Left lung (tissue), 10 donors: ENCODE measurements around the gene P2RX5. TPM values are rescaled to one million over a fixed set of nuclear protein-coding genes. Genes with fewer than 3 reads are reported as not detected.

Experiments used
- ATAC-seq: fragments of 200-7000 bp; cut with Tn5 transposase; one replicate; pipeline ENCODE4 v1.9.1; 2020; ENCODE audit warnings: moderate library complexity
- DNase-seq, 4 donors: peaks; one replicate each; pipeline ENCODE4 v3.0.0-alpha.2; 2013 to 2020
- H3K27ac ChIP-seq, 2 donors: fragments of 200-600 bp; sonication (generic) in 1 of 2; one replicate each; pipeline versions ENCODE4 v1.5.0 to v1.8.0; 2020 to 2021
- H3K27me3 ChIP-seq, 2 donors: fragments of 200-600 bp; sonication (generic) in 1 of 2; one replicate each; pipeline versions ENCODE4 v1.5.0 to v1.8.0; 2020 to 2021
- H3K36me3 ChIP-seq, 2 donors: fragments of 200-600 bp; sonication (generic) in 1 of 2; one replicate each; pipeline versions ENCODE4 v1.5.0 to v1.8.0; 2020 to 2021
- H3K4me1 ChIP-seq, 2 donors: fragments of 200-600 bp; one replicate each; pipeline ENCODE4 v1.8.0; 2021
- H3K4me3 ChIP-seq, 2 donors: fragments of 200-600 bp; sonication (generic) in 1 of 2; one replicate each; pipeline versions ENCODE4 v1.5.0 to v1.8.0; 2020 to 2021; ENCODE audit warnings: mild to moderate bottlenecking in 1 of 2
- H3K9me3 ChIP-seq, 2 donors: fragments of 200-600 bp; sonication (generic) in 1 of 2; one replicate each; pipeline versions ENCODE4 v1.5.0 to v1.8.0; 2020 to 2021
- intact Hi-C, 2 donors: fragments of 100-400 bp; cut with DNase I; formaldehyde crosslinking; loops; one replicate each; pipeline versions ENCODE4 v1.11.2 to v1.14.2; 2022
- polyA plus RNA-seq, 6 donors: library from polyadenylated mRNA; unstranded; fragments of 120-200 nt; gene quantifications; one replicate each; pipeline ENCODE4 v1.2.1, GENCODE V29; 2013; ENCODE audit not compliant: insufficient read length in 6 of 6
- total RNA-seq, 2 donors: library from RNA; stranded (reverse); fragmentation: NEBNext Ultra II Directional; extraction: Animal tissue kit (Norgen Biotek cat#: 25700); gene quantifications; one replicate each; pipeline ENCODE4 v1.2.1, GENCODE V29; 2021
- TF ChIP-seq, protein P1 (sequence below), 2 donors: fragments of 200-600 bp; sonication (generic) in 1 of 2; IDR thresholded peaks; one replicate each; pipeline versions ENCODE4 v1.5.0 to v1.8.0; 2021; ENCODE audit warnings: antibody characterized with exemption in 2 of 2
- donor health status: DM: no; HTN: yes; CAD: no.
- donor health status: DM: no; HTN: no; CAD: no.

The P2RX5 gene
- total and polyA plus RNA-seq, 8 donors: 0.16 to 2.1 (median 0.37) TPM

DNA sequence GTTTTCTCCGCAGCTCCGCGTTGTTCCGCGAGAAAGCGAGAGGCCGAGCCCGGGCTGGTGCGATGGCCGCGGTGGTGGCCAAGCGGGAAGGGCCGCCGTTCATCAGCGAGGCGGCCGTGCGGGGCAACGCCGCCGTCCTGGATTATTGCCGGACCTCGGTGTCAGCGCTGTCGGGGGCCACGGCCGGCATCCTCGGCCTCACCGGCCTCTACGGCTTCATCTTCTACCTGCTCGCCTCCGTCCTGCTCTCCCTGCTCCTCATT is 26.9 kb downstream of the P2RX5 start:
- H3K4me3 ChIP-seq: peak overlapping the region; percentile 98 to 99
- no peaks in the 10 kb centered on the region for H3K9me3 ChIP-seq
- H3K27me3 ChIP-seq: no peaks in the 10 kb centered on the region
- no peak for ATAC-seq
- TF ChIP-seq, protein P1, sequence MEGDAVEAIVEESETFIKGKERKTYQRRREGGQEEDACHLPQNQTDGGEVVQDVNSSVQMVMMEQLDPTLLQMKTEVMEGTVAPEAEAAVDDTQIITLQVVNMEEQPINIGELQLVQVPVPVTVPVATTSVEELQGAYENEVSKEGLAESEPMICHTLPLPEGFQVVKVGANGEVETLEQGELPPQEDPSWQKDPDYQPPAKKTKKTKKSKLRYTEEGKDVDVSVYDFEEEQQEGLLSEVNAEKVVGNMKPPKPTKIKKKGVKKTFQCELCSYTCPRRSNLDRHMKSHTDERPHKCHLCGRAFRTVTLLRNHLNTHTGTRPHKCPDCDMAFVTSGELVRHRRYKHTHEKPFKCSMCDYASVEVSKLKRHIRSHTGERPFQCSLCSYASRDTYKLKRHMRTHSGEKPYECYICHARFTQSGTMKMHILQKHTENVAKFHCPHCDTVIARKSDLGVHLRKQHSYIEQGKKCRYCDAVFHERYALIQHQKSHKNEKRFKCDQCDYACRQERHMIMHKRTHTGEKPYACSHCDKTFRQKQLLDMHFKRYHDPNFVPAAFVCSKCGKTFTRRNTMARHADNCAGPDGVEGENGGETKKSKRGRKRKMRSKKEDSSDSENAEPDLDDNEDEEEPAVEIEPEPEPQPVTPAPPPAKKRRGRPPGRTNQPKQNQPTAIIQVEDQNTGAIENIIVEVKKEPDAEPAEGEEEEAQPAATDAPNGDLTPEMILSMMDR (IDR thresholded peaks at IDR 0.05): no peak
- peak overlapping the region; percentile 97 to 98 for H3K27ac ChIP-seq
- peaks cover 26 to 40% of the 10 kb centered on the region in 2 donors for H3K4me1 ChIP-seq
- H3K36me3 ChIP-seq: peaks cover 0 to 13% of the 10 kb centered on the region in 2 donors
- DNase-seq: no peak
- intact Hi-C loops: no loop called here

DNA sequence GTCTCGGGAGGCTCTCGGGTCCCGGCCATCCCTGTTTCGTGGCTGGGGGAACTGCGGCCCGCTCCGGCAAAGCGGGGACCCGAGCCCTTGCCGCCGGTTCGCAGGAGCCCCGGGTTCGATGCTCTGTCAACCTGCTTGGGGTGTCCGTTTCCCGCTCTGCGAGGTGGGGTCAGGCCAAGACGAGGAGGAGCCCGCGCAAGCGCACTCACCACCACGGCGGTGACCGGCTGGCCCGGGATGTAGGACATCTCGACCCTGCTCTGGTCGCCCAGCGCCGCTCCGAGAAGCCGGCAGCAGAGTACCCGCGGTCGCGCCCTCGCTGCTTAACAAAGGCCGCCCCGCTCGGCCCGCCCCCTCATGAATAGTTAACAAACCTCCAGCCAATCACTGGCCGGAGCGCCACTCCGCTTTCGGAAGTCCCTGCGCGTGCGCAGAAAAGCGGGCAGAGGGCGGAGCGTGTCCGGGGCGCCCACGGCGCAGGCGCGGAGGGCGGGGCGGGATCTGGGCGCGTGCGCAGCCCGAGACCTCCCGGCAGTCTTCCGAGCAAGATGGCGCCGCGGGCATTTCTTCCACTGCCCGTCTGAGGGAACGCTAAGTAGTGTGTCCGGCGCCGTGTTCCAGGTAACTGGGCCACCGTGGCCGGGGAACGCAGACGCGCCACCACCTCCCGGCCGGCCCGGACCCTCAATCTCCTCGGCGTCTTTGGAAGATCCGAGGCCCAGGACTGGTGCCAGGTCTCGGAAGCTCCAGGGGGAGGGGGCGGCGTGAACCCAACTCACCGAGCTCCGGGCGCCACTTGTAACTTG is 27.5 kb downstream of the P2RX5 start, which contains the start of the genes EMC6 and TAX1BP3:
EMC6 (plus strand) TSS at position 534 of the 806 bp plus-strand sequence. CDS start 335 bp downstream, outside the sequence.
TAX1BP3 (minus strand) TSS at position 300 of the 806 bp plus-strand sequence; CDS start at position 248, 52 bp downstream.
- Histone ChIP-seq H3K4me3 (peak within 1 kb of the TSS; percentile 98 to 99), H3K27ac (peak within 1 kb of the TSS; percentile 97 to 98), H3K4me1 (peaks cover 26 to 40% of the 10 kb centered on the region in 2 donors), H3K9me3 (no peaks in the 10 kb centered on the region), H3K27me3 (no peaks in the 10 kb centered on the region), H3K36me3 (peaks cover 0 to 19% of the 10 kb centered on the region in 2 donors)
- ATAC-seq: peak; percentile 95
- DNase-seq: peak; percentile 98 to 100 (median 99)
- TF ChIP-seq, protein P1 (IDR thresholded peaks at IDR 0.05): no peak
- intact Hi-C loops: no loop called here

DNA sequence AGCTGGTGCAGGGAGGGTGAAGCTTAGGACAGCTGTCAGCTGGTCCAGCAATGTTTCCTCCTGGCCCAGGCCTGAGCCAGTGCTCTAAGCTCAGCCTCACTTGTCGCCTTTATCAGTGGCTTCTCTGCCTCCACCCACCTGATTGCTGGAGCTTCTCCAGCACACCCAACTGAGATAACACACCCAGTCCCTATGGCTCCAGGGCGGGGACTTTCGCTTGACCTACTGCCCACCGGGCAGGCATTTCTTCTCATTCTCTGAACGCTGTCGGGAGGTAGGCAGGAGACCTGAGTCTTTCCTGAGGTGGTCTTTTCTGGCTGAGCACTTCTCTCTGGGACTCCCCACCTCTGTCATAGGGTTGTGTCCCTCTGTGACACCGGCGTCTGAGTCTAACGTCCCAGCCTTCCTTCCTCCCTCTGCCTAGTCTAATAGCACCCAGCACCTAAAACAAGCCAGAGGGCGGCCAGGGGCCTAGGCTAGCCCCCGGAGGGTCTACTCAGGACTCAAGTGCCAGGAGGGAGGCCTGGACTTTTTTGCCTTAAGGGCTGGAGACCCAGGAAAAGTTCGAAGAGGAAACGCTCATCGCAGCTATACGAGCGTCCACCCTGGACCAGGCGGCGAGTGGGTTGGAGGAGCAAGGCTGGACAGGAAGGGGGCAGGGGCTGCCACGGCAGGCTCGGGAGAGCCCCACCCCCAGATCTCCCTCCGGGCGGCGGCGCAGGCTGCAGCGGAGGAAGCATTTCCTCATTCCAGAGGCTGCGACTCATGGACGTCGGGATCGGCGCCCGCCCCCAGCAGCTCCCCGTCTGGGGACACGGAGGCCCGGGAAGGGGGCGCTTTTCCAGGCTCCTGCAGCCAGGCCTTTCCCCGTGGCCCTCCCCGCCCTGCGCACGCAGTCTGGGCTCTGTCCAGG is 28.3 kb downstream of the P2RX5 start:
- peak overlapping the region; percentile 97 to 98 for H3K27ac ChIP-seq
- H3K9me3 ChIP-seq: no peaks in the 10 kb centered on the region
- peak; percentile 85 to 96 (median 92) for DNase-seq
- H3K4me3 ChIP-seq: peak overlapping the region; percentile 98 to 99
- H3K4me1 ChIP-seq: peaks cover 26 to 40% of the 10 kb centered on the region in 2 donors
- TF ChIP-seq, protein P1 (IDR thresholded peaks at IDR 0.05): no peak
- peak; percentile 88 for ATAC-seq
- no peaks in the 10 kb centered on the region for H3K27me3 ChIP-seq
- peaks cover 0 to 27% of the 10 kb centered on the region in 2 donors for H3K36me3 ChIP-seq
- intact Hi-C loops: no loop called here

DNA sequence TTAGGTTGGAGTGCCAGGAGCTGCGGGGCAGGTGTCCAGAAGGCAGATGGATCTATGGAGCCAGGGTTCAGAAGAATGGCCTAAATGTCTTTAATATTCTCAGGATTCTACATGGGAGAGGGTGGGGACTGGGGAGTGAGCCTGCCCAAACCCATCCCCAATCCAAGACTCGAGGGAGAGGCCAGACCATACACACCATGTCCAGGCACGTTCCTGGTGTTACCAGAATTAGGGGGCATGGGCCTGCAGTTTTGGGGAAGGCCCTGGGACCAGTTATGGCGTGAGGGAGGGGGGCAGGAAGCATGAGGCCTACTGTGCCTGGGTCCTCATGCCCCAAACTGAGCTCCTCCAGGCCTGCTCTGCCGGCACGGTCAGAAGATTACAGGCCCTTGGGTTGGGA is 29.4 kb downstream of the P2RX5 start:
- TF ChIP-seq, protein P1 (IDR thresholded peaks at IDR 0.05): no peak
- H3K27me3 ChIP-seq: no peaks in the 10 kb centered on the region
- intact Hi-C loops: no loop called here
- no peak for DNase-seq
- no peak for ATAC-seq
- peaks cover 26 to 40% of the 10 kb centered on the region in 2 donors for H3K4me1 ChIP-seq
- no peaks in the 10 kb centered on the region for H3K9me3 ChIP-seq
- peaks cover 0 to 37% of the 10 kb centered on the region in 2 donors for H3K36me3 ChIP-seq
- H3K27ac ChIP-seq: no peak overlapping the region
- H3K4me3 ChIP-seq: peak overlapping the region in 1 of 2 donors; percentile 98
